ENCODE results near the gene RASA2.

DNA sequence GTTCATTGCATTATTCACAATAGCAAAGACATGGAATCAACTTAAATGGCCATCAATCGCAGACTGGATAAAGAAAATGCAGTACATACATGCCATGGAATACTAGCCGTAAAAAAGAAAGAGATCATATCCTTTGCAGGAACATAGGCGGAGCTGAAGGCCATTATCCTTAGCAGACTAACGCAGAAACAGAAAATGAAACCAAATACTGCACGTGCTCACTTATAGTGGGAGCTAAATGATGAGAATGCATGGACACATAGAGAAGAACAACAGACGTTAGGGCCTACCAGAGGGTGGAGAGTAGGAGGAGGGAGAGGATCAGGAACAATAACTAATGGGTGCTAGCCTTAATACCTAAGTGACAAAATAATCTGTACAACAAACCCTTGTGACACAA lies 57.9 kb downstream of the RASA2 start:
- no peak for TF ChIP-seq CTCF (optimal IDR thresholded peaks at IDR 0.05 in 1 of 3, IDR thresholded peaks at IDR 0.05 in 1 of 3, conservative IDR thresholded peaks at IDR 0.05 in 1 of 3; ENCODE audit: extremely low read depth in 1 of 3, insufficient read depth in 2 of 3, low read length in 3 of 3)
- no peak for TF ChIP-seq EZH2 (IDR thresholded peaks at IDR 0.05; ENCODE audit: low read length)
